CD14-positive monocyte (primary cell): ENCODE results near the gene DHX58. TPM values are rescaled to one million over a fixed set of nuclear protein-coding genes. Genes with fewer than 3 reads are reported as not detected.

Experiments used
- DNase-seq, 3 donors: peaks; one replicate each; pipeline ENCODE4 v3.0.0-alpha.2; 2011 to 2022
- H2AFZ ChIP-seq: 2 replicates; pipeline ENCODE4 v1.6.0; 2012; ENCODE audit warnings: mild to moderate bottlenecking, low read depth, low read length, inconsistent platforms; ENCODE audit not compliant: insufficient read depth, poor library complexity, severe bottlenecking
- H3K27ac ChIP-seq, 2 donors: 1 replicate in 1 of 2; 2 replicates in 1 of 2; pipeline ENCODE4 v1.5.1; 2012 to 2013; ENCODE audit warnings: low read length in 2 of 2, control low read depth in 1 of 2, inconsistent platforms in 1 of 2, low read depth in 1 of 2, mild to moderate bottlenecking in 1 of 2
- H3K27me3 ChIP-seq, 2 donors: one replicate each; pipeline versions ENCODE4 v1.6.0 to v1.6.1; 2011 to 2013; ENCODE audit warnings: low read length in 2 of 2; ENCODE audit not compliant: control insufficient read depth in 2 of 2, insufficient read depth in 2 of 2
- H3K36me3 ChIP-seq, 2 donors: replicated peaks in 1 of 2; 1 replicate in 1 of 2; 2 replicates in 1 of 2; pipeline versions ENCODE4 v1.5.1 to v1.6.1; 2012 to 2013; ENCODE audit warnings: low read length in 2 of 2, control low read depth in 1 of 2, inconsistent platforms in 1 of 2, mild to moderate bottlenecking in 1 of 2; ENCODE audit not compliant: insufficient read depth in 2 of 2, control insufficient read depth in 1 of 2
- H3K4me1 ChIP-seq, 2 donors: 1 replicate in 1 of 2; 2 replicates in 1 of 2; pipeline versions ENCODE4 v1.5.1 to v1.6.1; 2012 to 2013; ENCODE audit warnings: low read length in 2 of 2, control low read depth in 1 of 2, inconsistent platforms in 1 of 2, mild to moderate bottlenecking in 1 of 2, moderate library complexity in 1 of 2; ENCODE audit not compliant: insufficient read depth in 2 of 2, control insufficient read depth in 1 of 2
- H3K4me2 ChIP-seq: replicated peaks from 2 replicates; pipeline ENCODE3; 2012; ENCODE audit warnings: low read length, moderate library complexity, mild to moderate bottlenecking; ENCODE audit not compliant: poor library complexity, severe bottlenecking; ENCODE audit errors: extremely low read depth
- H3K4me3 ChIP-seq, 3 experiments: fragments of 200-600 bp in 1 of 3; sonication (generic) in 1 of 3; replicated peaks in 1 of 3; 1 replicate in 2 of 3; 2 replicates in 1 of 3; pipeline ENCODE4 v1.5.1; 2011 to 2013; ENCODE audit warnings: low read length in 3 of 3, mild to moderate bottlenecking in 3 of 3, control low read depth in 2 of 3, low read depth in 2 of 3, inconsistent platforms in 1 of 3, moderate library complexity in 1 of 3
- H3K79me2 ChIP-seq: 2 replicates; pipeline ENCODE4 v1.6.0; 2012; ENCODE audit warnings: mild to moderate bottlenecking, control low read depth, inconsistent platforms, low read length, moderate library complexity; ENCODE audit not compliant: insufficient read depth
- H3K9ac ChIP-seq: 2 replicates; pipeline ENCODE4 v1.6.0; 2017; ENCODE audit warnings: low read length, mild to moderate bottlenecking; ENCODE audit not compliant: insufficient read depth, poor library complexity, severe bottlenecking
- H3K9me3 ChIP-seq, 2 donors: replicated peaks in 1 of 2; 1 replicate in 1 of 2; 2 replicates in 1 of 2; pipeline versions ENCODE4 v1.5.1 to v1.6.1; 2012 to 2013; ENCODE audit warnings: low read length in 2 of 2, control low read depth in 1 of 2; ENCODE audit not compliant: control insufficient read depth in 1 of 2, insufficient read depth in 1 of 2
- H4K20me1 ChIP-seq: 2 replicates; pipeline ENCODE4 v1.6.0; 2012; ENCODE audit warnings: mild to moderate bottlenecking, low read length, control low read depth, moderate library complexity; ENCODE audit not compliant: insufficient read depth
- H3K27ac Mint-ChIP-seq, 7 donors: one replicate each; pipeline ENCODE4 v1.8.0; 2020; ENCODE audit warnings: mild to moderate bottlenecking in 7 of 7, mixed read lengths in 7 of 7, moderate library complexity in 6 of 7, inconsistent platforms in 2 of 7
- H3K27me3 Mint-ChIP-seq, 3 donors: one replicate each; pipeline ENCODE4 v1.8.0; 2021 to 2022; ENCODE audit warnings: low read depth in 3 of 3, mild to moderate bottlenecking in 3 of 3, mixed read lengths in 3 of 3, moderate library complexity in 3 of 3, inconsistent platforms in 1 of 3
- H3K36me3 Mint-ChIP-seq, 2 donors: one replicate each; pipeline ENCODE4 v1.8.0; 2020; ENCODE audit warnings: mixed read lengths in 2 of 2, inconsistent platforms in 1 of 2, mild to moderate bottlenecking in 1 of 2
- H3K4me1 Mint-ChIP-seq: one replicate; pipeline ENCODE4 v1.8.0; 2020; ENCODE audit warnings: mild to moderate bottlenecking, mixed read lengths
- H3K4me3 Mint-ChIP-seq, 2 donors: one replicate each; pipeline ENCODE4 v1.8.0; 2020; ENCODE audit warnings: mild to moderate bottlenecking in 2 of 2, mixed read lengths in 2 of 2, moderate library complexity in 1 of 2
- H3K9me3 Mint-ChIP-seq, 7 donors: one replicate each; pipeline ENCODE4 v1.8.0; 2020 to 2022; ENCODE audit warnings: mixed read lengths in 7 of 7, mild to moderate bottlenecking in 6 of 7, moderate library complexity in 6 of 7, inconsistent platforms in 2 of 7
- CTCF ChIP-seq: fragments of 200-600 bp; IDR thresholded peaks from one replicate; pipeline ENCODE4 v1.8.0; 2022; ENCODE audit warnings: antibody characterized with exemption, mild to moderate bottlenecking
- WGBS: methylation state at CpG from one replicate; pipeline ENCODE4 v1.1.5; 2013; ENCODE audit warnings: missing lambda C conversion rate; ENCODE audit not compliant: insufficient coverage; 5-methylcytosine and 5-hydroxymethylcytosine counted together
- intact Hi-C, 2 donors: fragments of 100-400 bp; cut with micrococcal nuclease; formaldehyde crosslinking; loops; one replicate each; pipeline versions ENCODE4 v1.15.0 to v1.15.1; 2023
- polyA plus RNA-seq, 3 donors: library from polyadenylated mRNA; depleted of rRNA in 1 of 3; unstranded in 2 of 3; stranded (reverse) in 1 of 3; fragments of 300-500 nt in 2 of 3; fragments of >200 nt in 1 of 3; fragmentation: Illumina TruSeq in 2 of 3; gene quantifications; 1 replicate in 2 of 3; 2 replicates in 1 of 3; pipeline ENCODE4 v1.2.3, GENCODE V29; 2012 to 2021

The DHX58 gene
- polyA plus RNA-seq, 3 donors: 13.2 to 46.7 (median 16.0) TPM

- no peak for DNase-seq
- no peak overlapping the region for H3K27ac Mint-ChIP-seq
- Histone ChIP-seq H3K36me3 (no peaks in the 10 kb centered on the region), H3K9me3 (no peaks in the 10 kb centered on the region), H3K9ac (no peak overlapping the region), H3K27ac (no peak overlapping the region), H3K79me2 (no peaks in the 10 kb centered on the region), H4K20me1 (no peaks in the 10 kb centered on the region), H3K4me2 (no peak overlapping the region), H3K4me3 (no peak overlapping the region), H2AFZ (no peak overlapping the region), H3K27me3 (peaks cover 0 to 7% of the 10 kb centered on the region in 2 donors), H3K4me1 (peaks cover 2% of the 10 kb centered on the region in 2 donors)
- H3K4me1 Mint-ChIP-seq: peaks cover 3% of the 10 kb centered on the region
- H3K4me3 Mint-ChIP-seq: no peak overlapping the region
- WGBS: 100% methylated on average over 5 of the region's 5 CpGs
- H3K27me3 Mint-ChIP-seq: peaks cover 11 to 15% (median 13%) of the 10 kb centered on the region in 3 donors
- no peak for TF ChIP-seq CTCF
- H3K36me3 Mint-ChIP-seq: peaks cover 0 to 5% of the 10 kb centered on the region in 2 donors
- intact Hi-C loops: no loop called here
- H3K9me3 Mint-ChIP-seq: peaks cover 0 to 4% (median 1%) of the 10 kb centered on the region in 7 donors
Measured at GRCh38 chr17:42077755-42078154, 34.8 kb downstream of the DHX58 start.

- WGBS: no CpG with 5 or more reads among the region's 4 CpGs
- Mint-ChIP-seq H3K9me3 (peaks cover 0 to 4% (median 1%) of the 10 kb centered on the region in 7 donors), H3K36me3 (peaks cover 0 to 5% of the 10 kb centered on the region in 2 donors), H3K27me3 (peaks cover 17 to 19% (median 18%) of the 10 kb centered on the region in 3 donors), H3K4me1 (peaks cover 6% of the 10 kb centered on the region), H3K4me3 (no peak overlapping the region), H3K27ac (no peak overlapping the region)
- H2AFZ ChIP-seq: no peak overlapping the region
- no peaks in the 10 kb centered on the region for H4K20me1 ChIP-seq
- no peak for TF ChIP-seq CTCF
- H3K27me3 ChIP-seq: peaks cover 3 to 13% of the 10 kb centered on the region in 2 donors
- no peaks in the 10 kb centered on the region for H3K79me2 ChIP-seq
- H3K9me3 ChIP-seq: no peaks in the 10 kb centered on the region
- no peak overlapping the region for H3K4me3 ChIP-seq
- intact Hi-C loops: no loop called here
- DNase-seq: no peak
- H3K4me1 ChIP-seq: peaks cover 8 to 10% of the 10 kb centered on the region in 2 donors
- H3K36me3 ChIP-seq: no peaks in the 10 kb centered on the region
- H3K4me2 ChIP-seq: no peak overlapping the region
- H3K9ac ChIP-seq: no peak overlapping the region
- H3K27ac ChIP-seq: no peak overlapping the region
Measured at GRCh38 chr17:42076797-42077559, 35.5 kb downstream of the DHX58 start.
